ENCODE measurements around the gene CYLD.

GRCh38 chr16:50763211-50763610, 21.3 kb downstream of the CYLD start:
- TF ChIP-seq ZNF529 (tag by site-specific recombination; IDR thresholded peaks at IDR 0.05; ENCODE audit: insufficient replicate concordance) (no peak), CTCF (tag by site-specific recombination; IDR thresholded peaks at IDR 0.05) (no peak)

All from HEK293 (cell line).